GM18498 (cell line): ENCODE measurements around the gene ASMT.
A peak's percentile ranks its signal among the peaks of the same experiment; 100 is the strongest.
"Not testable (repeated sequence)": the region's sequence is repeated elsewhere in the genome, so short reads cannot be mapped to it uniquely, and the experiment has no call there.

ENCODE experiments used
- ATAC-seq: cut with Tn5 transposase; IDR thresholded peaks from one replicate; pipeline ENCODE4 v1.9.1; 2021; ENCODE audit warnings: mild to moderate bottlenecking, moderate library complexity; ENCODE audit not compliant: unreplicated experiment

Gene ASMT

DNA sequence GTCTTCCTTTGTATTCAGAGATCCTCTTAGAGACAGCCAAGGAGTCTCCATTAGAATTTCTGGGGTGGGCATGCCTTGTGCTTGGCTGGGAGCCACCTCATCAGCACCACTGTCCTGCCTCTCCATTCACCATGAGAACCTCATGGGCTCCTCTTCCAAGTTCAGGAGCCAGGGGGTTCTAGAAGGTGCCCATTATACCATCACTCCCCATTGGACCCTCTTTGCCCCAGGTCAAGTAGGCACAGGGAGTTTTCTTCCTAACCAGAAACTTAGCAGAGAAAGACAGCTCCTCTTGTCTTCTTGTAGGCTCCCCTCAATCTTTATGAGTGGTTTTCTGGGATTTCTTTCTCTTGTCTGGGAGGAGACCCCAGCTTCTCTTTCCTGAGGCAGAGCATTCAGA lies 31.1 kb downstream of the ASMT start:
- ATAC-seq = no peak

DNA sequence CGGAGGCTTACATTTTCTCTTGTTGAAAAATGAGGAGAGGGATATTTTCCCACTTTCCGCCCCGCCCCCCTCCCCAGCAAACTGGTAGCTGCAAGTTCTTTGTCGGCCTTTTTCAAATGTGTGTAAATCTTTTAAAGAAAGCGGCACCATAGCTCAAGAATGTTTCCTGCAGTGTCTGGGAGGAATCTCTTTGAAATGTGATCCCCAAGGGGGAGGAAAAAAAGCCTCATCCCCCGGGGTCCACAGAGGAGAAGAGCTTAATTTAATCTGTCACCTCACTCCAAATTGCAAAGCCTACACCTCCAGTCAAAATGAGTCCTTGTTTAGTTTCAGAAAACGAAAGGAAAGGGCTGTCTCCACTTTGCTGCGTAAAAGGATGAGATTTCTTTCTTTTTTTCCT lies 34.8 kb downstream of the ASMT start:
- no peak for ATAC-seq

DNA sequence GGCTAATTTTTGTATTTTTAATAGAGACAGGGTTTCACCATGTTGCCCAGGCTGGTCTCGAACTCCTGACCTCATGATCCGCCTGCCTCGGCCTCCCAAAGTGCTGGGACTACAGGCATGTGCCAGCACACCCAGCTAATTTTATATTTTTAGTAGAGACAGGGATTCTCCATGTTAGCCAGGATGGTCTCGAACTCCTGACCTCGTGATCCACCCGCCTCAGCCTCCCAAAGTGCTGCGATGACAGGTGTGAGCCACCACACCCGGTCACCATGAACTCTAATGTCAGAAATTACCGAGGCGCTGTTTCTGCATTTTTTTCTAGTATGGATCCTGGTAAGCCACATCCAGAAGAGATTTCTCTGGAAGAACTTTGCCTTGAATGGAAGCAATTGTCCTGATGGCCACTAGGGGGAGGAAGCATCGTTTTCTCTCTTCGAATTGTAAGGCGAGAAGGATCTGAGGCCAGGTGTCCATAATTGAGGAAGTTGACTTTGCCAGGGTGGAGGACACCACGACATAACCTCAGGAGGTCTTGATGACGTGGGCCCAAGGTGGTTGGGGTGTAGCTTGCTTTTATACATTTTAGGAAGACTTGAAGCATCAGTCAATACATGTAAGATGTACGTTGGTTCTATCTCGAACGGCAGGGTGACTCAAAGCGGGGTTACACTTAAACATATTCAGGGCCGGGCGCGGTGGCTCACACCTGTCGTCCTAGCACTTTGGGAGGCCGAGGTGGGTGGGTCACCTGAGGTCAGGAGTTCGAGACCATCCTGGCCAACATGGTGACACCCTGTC lies 37.4 kb downstream of the ASMT start:
- not testable (repeated sequence) for ATAC-seq

DNA sequence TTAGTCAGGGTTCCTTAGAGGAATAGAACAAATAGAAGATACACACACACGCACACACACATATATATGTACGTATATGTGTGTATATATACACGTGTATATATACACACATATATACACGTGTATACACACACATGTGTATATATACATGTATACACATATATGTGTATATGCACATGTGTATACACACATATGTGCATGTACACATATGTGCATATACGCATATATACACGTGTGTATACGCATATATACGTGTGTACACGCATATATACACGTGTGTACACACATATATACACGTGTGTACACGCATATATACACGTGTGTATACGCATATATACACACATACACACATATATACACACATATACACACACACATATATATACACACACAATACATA lies 41.5 kb downstream of the ASMT start:
- no peak for ATAC-seq

DNA sequence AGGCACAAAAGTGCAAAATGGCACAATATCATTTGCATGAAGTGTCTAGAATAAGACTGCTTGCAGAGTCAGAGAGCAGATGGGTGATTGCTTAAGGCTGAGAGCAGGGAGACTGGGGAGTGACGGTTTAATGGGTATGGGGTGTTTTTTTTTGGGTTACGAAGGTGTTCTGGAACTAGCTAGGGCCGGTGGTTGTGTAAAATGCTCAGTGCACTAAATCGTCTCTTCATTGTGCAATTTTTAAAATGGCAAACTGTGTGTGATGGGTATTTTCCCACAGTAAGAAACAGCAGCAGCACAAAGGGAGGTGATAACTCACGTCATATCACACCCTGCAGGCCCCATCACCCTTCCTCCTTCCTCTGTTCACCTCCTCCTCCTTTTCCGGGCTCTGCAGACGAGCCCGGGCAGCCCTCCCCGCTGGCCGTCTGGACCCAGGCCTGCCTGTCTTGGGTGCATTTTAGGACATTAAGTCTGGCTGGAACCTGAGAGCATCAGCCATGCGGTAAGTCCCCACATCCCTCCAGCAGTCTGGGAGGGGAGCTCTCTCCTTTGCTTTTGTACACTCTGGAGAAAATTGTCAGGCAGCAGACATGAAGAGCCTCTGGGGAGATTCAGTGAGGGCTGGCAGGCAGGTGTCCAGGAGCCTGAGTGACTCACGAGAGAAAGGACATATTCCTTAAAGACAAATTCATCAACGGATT lies 42.7 kb downstream of the ASMT start:
- peak; percentile 40 for ATAC-seq

DNA sequence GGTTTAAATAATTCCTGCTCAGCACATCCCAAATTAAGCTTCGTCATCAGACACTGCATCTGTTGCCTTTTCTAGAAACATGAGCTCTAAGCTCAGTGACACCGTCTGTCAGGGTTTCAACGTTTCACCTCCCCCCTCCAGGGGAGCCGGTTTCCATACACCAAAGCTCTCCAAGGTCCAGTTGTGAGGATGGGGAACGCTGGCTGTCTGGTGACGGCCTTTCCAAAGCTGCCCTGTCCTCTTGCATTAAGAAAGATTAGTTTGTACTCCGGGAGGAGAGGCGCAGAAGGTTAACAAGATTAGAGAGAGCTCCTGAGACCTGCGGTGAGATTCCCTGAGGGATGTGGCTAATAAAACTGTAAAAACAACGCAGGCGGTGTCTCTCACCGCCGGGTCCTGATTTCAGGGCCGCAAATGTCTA lies 43.2 kb downstream of the ASMT start:
- no peak for ATAC-seq

DNA sequence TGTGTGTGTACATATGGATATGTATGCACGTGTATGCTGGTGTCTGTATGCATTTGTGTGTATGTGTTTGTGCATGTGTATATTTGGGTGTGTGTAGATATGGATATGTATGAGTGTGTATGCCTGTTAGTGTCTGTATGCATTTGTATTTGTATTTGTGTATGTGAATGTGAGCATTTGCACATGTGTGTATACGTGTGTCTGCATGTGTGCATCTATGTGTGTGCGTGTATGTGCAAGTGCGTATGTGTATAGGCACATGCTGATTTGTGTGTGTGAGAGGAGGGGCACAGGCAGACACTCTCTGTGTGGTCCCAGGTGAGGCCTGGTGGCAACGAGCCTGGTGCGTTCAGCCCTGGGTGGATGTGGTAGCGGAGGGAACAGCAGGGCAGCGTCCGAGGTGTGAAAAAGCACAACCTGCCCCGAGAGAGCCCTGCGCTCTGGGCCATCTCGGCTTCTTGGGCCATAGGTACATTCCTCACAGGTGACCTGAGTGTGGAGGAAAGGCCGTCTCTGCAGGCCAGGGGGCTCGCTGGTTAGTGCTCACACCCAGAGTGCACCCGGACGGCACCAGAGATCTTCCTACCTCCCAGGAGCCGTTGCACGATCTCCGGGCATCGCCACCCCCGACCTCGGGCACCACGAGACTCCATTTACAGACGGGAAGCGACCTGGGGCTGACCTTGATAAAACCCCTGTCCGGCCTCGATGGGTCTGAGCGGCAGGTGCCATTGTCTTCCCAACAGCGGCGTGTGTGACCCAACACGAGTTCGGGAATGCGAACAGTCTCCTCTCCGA lies 45.0 kb downstream of the ASMT start:
- no peak for ATAC-seq

DNA sequence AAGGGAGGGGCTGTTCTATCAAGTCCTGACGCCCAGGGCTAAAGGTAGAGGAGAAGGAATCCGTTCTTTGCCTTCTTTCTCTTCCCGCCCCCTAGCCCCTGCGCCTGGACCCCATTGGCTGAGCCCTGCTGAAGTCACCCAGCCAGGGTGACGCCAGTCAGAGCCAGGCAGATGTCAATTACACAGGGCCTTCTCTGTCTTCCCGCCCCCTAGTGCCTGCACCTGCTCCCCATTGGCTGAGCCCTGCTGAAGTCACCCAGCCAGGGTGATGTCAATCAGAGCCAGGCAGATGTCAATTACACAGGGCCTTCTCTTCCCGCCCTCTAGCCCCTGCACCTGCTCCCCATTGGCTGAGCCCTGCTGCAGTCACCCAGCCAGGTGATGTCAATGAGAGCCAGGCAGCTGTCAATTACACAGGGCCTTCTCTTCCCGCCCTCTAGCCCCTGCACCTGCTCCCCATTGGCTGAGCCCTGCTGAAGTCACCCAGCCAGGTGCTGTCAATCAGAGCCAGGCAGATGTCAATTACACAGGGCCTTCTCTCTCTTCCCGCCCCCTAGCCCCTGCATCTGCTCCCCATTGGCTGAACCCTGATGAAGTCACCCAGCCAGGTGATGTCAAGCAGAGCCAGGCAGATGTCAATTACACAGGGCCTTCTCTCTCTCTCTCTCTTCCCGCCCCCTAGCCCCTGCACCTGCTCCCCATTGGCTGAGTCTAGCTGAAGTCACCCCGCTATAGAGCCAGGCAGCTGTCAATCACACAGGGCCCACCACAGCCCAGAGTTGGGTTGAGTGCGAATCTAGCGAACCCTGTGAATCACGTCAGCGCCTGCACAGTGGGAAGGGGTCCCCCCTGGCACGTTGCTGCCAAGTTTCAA lies 46.4 kb downstream of the ASMT start:
- ATAC-seq = peak; percentile 90

DNA sequence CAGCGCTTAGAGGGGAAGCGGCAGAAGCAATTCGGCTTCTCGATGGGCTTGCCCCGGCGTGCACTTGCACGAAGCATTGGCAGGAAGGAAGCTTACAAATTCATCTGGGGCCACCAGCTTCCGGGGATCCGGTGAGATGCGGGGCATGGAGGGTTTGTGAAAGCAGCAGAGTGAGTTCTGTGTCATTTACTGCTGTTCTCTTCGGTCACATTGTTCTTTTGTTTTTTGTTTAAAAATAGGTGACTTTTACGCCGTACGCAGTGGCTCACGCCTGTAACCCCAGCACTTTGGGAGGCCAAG lies 47.0 kb downstream of the ASMT start:
- ATAC-seq = no peak

DNA sequence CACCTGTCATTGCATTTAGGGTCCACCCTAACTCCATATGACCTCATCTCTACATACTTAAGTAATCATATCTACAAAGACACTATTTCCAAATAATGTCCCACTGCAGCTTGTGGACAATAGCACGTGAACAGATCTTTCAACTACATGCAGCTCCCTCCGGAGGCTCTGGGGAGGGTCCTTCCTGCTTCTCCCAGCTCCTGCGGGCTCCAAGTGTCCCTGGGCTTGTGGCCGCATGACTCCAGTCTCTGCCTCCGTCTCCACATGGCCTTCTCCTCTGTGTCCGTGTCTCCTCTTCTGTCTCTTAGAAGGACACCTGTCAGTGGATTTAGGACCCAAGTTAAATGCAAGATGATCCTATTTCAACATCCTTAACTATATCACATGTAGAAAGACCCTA lies 52.7 kb downstream of the ASMT start:
- no peak for ATAC-seq

DNA sequence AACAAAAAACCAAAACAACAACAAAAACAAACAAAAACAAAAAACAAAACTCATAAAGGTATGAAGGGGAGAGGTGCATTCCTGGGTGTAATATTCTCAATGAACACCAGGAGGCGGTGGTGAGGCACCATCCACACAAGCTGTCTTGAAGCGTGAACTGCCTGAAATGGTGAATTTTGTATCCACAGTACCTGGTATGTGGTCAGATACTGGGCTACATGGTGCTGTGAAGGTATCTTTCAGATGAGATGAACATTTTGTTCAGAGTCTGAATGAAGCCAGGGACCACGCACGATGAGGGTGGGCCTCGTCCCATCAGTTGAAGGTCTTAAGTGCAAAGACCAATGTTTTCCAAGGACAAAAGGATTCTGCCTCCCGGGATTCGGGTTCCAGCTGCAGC lies 58.5 kb downstream of the ASMT start:
- no peak for ATAC-seq

DNA sequence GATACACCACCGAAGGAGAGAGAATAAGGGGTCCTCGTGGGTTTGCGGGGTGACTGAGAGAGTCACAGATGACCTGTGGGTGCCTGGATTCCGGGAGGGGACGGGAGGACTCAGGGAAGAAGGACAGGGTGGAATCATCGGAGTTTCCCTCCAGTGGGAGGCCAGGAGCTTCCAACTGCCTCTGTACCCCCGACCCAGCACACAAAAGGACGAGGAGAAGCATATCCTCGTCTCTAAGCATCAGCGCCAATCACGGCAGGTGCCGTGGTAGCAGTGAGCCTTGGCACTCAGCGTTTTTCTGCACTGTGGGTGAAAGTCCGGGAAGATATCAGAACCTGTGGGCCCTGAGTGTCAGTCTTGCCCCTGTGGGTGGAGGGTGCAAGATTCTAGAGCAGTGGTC lies 62.0 kb downstream of the ASMT start:
- no peak for ATAC-seq

DNA sequence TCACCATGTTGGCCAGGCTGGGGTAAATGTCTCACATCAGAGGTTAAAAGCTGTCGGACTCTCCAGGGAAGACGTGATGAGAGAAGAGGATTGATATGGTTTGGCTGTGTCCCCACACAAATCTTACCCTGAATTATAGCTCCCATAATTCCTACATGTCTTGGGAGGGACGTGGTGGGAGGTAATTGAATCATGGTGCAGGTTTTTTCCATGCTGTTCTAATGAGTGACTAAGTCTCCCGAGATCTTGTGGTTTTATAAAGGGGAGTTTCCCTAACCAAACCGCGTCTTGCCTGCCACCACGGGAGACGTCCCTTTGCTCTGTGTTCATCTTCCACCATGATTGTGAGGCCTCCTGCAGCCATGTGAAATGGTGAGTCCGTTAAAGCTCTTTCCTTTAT lies 64.4 kb downstream of the ASMT start:
- no peak for ATAC-seq

DNA sequence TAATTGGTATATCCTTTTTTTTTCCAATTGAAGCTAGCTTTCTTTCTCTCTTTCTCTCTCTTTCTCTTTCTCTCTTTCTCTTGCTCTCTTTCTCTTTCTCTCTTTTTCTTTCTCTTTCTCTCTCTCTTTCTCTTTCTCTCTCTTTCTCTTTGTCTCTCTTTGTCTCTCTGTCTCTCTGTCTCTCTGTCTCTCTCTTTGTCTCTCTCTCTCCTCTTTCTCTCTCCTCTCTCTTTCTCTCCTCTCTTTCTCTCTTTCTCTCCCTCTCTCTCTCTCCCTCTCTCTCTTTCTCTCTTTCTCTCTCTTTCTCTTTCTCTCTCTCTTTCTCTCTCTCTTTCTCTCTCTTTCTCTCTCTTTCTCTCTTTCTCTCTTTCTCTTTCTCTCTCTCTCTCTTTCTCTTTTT lies 66.6 kb downstream of the ASMT start:
- ATAC-seq = no peak

DNA sequence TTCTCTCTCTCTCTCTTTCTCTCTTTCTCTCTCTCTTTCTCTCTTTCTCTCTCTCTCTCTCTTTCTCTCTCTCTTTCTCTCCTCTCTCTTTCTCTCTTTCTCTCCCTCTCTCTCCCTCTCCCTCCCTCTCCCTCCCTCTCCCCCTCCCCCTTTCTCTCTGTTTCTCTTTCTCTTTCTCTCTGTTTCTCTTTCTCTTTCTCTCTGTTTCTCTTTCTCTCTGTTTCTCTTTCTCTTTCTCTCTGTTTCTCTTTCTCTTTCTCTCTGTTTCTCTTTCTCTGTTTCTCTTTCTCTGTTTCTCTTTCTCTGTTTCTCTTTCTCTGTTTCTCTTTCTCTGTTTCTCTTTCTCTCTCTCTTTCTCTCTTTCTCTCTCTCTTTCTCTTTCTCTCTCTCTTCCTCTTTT lies 67.0 kb downstream of the ASMT start:
- not testable (repeated sequence) for ATAC-seq

DNA sequence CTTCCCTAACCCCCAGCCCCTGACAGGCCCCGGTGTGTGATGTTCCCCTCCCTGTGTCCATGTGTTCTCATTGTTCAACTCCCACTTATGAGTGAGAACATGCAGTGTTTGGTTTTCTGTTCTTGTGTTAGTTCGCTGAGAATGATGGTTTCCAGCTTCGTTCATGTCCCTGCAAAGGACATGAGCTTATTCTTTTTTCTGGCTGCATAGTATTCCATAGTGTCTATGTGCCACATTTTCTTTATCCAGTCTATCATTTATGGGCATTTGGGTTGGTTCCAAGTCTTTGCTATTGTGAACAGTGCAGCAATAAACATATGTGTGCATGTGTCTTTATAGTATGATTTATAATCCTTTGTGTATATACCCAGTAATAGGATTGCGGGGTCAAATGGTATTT lies 67.6 kb downstream of the ASMT start:
- ATAC-seq = not testable (repeated sequence)

DNA sequence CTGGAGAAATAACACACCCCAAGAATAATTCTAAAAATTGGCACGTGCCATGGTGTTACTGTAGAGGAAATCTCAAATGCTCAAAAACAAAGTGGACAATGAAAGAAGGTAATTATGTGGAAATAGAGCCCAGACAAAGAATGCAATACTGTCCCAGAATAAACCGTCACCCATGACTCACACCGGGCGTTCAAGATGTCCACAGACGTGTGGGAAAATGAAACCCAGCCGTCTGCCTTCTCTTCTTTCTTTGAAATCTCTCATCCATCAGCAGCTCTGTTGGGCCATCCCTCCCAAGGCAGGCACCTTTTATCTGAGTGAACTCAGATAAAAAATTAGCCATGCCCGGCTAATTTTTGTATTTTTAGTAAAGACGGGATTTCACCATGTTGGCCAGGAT lies 70.0 kb downstream of the ASMT start:
- not testable (repeated sequence) for ATAC-seq

DNA sequence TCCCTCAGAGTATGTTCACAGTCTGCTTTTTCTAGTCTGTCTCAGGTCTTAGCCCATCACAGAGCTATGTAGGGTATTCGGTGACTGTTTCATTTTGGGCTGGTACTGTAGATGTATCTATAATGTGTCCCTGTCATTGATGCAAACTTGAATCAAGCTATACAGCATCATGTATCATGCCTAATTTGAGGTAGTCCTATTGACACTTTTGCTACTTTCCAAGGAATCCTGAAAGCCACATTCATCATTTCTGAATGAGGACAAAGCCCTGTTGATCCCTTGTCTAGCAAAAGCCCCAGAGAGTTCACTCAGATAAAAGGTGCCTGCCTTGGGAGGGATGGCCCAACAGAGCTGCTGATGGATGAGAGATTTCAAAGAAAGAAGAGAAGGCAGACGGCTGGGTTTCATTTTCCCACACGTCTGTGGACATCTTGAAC lies 70.6 kb downstream of the ASMT start:
- not testable (repeated sequence) for ATAC-seq

DNA sequence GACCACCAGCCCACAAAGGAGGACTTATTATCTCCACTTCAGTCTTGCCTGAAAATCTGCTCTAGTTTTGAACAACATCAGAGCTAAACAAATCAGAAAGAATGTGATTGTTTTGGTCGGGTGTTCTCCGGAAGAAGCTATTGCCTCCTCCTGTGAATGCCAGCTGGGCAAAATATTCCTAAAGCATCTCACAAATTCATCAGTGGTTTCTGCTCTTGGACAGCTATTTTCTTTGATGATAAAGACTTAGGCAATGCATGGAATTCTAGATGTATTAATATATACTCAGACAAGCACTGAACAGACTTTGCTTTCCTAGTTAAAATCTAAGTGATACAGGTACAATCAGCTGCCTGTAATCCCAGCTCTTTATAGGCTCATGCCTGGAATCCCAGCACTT lies 71.8 kb downstream of the ASMT start:
- no peak for ATAC-seq
